ENCODE measurements around the gene SYPL1.

The SYPL1 gene

DNA sequence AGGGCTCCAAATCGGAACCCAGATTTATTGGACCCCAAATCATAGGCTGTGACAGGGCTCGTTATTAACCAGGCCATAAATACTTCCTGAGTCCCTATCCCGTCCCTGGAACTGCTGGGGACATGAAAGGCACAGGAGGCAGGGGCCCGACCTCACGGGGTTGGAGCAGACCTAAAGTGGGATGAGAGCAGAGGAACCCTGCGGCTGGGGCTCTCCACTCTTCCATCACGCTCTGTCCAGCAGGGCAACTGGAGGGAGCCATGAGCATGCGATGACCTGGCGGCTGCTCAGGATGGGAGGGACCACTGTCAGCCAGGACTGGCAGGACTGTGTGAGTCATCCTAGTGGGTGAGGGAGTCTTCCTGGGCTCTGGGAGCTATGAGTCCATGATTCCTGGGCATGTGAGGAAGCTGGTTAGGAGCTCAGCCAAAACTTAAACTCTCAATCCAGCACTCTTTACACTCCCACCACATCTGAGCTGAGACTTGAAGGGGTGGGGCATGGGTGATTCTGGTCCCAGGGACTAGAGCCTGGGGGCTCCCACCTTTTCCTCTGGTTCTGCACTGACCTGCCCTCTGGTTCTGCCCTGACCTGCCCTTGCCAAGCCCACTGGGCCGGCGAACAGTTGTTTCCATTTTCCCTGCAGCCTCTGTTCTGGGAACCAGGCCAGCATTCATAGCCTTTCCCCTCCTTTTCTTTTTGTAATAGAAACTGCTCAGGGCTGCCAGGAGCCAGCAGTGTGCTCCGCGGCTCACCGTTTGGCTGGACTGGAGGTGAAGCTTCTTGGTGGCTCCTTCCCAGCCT lies 47.1 kb downstream of the SYPL1 start:
- DNase-seq, result no peak

DNA sequence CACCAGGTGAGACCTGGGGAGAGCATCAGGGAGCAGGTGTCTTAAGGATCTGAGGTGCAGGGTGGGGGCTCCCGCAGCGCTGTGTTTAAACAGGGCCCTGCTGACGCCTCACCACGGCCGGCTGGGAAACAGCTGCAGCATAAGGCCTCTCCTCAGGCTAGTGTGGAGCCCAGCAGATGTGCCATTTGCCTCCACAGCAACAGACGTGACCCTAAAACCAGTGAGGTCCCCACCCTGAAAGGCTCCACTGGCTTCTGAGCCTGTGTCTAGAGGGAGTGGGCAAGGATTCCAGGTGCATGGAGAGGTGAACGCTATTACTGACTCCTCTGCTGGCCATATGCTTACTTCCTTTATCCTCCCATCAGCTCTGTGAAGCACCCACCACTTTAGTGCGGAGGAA lies 47.8 kb downstream of the SYPL1 start:
- DNase-seq, result no peak

DNA sequence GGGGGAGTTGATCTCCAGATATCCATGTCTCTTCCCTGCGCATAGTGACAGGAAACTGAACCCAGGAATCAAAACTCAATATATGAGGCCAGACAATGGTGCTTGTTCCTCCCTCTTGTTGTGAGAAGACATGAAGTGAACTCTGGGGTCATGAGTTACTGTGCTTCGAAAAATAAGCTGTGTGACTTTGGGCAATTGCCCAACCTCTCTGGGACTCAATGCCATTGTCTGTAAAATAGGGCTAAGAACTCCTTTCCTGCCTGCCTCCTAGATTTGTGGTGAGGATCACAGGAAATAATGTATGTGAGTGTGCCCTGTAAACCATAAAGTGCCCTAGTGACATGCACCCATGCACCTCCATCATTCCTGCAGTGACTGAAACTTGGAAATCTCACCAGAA lies 48.4 kb downstream of the SYPL1 start:
- no peak for DNase-seq

DNA sequence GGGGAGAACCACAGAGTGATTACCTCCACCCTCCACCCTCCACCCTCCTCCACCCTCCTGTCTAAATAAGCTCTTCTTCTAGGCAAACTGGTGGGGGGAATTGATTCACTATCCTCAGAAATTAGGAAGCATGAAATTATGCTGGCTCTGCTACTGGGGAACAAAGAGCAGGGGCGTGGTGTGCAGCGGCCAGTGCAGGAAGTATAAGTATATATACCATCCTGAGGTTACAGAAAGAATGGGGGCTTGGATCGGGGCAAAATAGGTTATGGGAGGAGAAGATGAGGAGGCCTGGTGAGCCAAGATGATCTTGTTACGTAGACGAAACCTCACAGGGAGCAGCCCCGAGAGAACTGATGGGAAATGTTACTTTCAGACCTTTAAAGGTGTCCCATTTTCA lies 49.1 kb downstream of the SYPL1 start:
- DNase-seq, result no peak

DNA sequence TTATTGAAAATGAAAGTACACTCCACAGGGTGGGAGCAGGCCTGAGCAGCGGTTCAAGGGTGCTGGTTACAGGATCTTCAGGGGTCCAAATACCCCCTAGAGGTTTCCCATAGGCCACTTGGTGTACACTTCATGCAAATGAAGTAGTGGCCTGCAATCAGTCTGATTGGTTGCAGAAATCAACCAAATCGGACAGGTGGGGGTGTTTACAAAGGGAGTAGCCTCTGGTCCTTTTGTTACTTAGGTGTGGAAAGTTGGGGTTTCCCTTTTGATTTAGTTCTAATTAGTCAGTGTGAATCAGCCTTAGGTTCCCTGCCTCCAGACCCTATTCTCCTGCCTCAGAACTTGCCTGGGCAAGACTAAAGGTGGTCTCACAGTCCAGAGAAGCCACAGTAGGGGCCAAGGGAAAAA lies 49.6 kb downstream of the SYPL1 start:
- DNase-seq, result no peak

DNA sequence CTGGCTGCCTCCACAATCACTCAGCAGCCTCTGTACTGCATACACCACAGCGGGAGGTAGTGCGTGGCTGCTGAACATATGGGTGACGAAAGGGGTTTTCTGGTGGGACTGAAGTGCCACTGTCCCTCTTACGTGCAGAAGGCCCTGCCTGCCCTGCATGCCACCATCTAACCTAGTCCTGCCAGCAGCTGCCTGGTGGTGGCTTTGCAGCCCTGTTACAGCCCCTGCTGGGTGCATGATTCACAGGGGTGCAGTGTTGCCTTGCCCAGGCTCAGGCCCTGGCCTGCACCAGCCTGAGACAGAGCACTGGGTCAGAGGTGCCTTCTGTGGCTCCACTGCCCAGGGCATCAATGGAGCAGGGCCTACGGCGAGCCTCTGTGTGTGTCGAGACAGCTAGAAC lies 50.1 kb downstream of the SYPL1 start:
- DNase-seq, result no peak

DNA sequence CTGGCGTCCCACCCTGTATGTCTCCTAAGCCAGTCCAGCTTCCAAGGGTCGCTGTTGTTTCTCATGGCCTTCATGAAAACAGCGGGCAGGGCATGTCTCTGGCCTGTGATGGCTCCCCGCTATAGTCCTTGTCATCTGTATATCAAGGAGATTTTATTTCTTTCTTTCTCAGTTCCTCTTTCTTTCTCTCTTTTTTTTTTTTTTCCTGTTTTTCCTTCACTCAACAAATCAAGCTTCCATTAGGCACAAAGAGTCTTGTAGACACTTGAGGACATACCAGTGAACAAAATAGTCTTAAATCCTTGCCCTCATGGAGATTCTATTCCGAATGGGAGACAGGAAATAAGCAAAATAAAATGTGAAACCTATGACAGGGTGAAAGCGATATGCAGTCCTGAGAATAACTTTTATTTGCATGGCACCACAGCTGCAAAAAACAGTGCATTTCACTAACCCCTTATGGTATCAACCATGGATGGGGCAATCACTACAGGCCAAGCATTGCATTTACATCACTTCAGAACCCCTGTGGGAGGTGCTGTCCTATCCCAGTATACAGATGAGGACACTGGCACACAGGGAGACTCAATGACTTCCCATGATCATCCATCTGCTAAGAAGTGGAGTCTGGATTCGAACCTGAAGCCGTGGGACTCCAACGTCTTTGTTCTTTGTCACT lies 50.7 kb downstream of the SYPL1 start:
- DNase-seq, result no peak

DNA sequence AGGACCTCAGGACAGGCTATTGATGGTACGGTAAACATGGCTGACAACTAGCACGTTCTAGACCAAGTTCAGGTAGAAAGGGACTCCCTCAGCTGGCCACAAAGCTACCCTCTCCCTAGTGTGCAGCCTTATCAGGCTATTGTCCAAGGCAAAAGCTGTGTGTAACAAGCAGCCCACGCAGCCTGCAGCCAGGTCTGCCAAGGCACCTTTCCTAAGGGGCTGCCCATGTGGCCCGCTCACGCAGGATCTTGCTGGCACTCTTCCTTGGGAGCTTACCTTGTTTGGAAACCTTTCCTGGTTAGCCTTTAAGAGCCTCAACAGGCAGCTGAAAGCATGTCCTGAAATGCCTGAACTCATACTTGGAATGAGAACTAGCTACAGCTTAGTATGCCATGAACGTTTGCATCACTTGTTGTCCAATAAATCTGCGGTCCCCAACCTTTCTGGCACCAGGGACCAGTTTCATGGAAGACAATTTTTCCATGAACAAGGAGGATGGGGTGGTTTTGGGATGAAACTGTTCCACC lies 51.7 kb downstream of the SYPL1 start:
- no peak for DNase-seq

DNA sequence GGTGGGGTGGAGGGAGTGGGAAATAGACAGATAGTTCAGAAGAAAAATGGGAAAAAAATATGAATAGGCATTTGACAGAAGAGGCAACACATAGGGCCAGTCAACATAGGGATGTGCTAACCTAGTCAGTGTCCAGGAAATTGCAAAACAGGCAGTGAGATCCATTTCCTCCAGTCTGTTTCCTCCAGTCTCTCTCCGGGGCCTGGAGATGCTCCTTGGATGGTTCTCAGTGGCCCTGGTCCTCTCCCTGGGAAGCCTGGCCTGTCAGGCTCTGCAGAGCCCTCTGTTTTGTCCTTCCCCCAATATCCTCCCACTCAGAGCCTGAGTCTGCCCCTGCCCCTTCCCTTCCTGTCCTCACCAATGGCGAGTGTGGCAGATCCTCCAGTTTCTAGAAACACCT lies 52.6 kb downstream of the SYPL1 start:
- DNase-seq, result no peak

DNA sequence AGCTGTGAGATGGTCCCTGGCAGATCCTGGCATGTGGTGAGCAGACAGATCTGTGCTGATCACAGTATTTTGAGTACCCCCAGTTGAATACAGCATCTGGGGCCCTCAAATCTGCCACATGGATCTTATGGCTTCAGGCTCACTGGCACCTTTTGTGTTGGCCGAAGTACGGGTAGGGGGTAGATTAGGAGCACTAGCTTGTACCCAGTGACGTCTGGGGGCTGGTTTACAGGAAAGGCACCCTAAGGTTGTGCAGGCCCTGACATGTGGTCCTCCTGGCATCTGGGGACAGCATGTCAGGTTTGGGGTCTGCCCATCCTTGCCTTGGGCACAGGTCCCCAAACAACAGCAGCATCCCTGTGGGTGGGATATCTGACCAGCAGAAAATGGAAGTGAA lies 53.2 kb downstream of the SYPL1 start:
- no peak for DNase-seq

DNA sequence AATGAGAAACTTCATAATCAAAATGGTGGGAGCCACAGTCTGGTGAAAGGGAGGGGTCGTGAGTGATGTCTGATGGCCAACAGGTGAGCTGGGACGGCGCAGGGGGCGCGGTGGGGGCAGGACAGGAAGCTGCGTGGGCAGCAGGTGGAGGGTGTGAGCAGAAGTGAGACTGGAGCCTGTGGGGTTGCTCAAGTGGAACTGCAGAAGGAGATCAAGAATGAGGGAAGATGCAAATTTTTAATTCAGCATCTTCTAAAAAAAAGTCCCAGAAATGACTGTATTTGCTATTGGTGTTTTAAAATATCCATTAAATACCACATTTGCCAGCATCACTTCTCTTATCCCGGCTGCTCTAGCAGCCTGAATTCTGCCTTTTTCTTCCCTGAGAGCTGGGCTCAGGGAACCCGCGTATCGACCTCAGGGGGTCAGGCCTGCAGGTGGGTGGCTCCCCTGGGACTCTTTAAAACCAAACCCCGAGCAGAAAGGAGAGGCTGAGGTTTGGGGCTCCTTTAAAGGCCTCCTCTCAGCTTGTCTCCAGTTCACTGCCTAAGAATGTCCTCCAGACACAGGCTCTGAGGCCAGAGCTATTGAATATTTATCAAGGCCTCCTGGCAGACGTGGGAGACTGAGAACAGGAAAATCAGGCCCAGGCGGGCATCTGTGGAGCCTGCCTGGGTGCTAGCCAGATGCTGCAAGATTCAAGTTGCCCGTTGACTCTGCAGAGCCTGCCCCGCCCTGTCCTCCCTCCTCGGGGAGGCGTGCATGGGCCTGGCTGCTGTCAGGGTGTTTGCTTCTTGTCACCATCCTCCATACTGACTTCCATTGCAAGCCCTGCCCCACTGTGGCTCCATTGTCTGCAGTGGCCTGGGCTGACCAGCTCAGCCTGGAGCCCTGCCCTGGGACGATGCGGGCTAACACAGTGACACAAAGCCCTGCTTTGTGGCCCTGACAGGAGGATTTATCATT lies 53.9 kb downstream of the SYPL1 start:
- DNase-seq, result no peak

DNA sequence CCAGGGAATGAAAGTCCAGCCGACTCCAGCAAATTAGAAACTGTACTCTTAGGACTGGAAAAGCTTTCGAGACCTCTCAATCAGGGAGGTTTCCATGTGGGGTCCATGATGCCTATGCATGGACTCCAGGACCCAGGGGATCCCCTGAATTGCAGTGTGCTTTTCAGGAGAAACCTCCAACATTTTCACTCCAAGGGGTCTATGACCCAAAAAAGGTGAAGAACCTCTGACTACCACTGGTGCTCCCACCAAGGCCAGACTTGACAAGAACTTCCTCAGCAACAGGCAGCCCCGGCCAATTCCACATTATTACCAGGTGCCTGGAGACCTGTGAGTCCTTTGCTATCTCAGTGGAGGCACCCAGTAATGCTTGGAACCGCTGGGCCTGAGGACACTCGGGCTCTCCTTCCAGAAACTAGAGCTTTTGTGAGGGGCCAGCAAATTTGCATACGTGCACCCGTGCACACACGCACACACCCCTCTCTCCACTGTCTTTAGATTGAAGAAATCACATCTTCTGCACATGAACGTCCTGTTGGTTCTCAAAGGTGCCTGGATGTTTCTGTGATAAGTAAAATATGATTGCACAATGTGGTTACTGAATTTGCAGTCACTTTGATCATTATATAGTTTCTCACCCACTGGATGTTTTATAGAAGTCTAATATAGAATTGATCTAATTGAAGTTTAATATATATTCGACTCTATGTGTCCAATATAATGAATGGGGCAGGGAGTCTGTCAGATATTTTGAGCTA lies 54.7 kb downstream of the SYPL1 start:
- no peak for DNase-seq

DNA sequence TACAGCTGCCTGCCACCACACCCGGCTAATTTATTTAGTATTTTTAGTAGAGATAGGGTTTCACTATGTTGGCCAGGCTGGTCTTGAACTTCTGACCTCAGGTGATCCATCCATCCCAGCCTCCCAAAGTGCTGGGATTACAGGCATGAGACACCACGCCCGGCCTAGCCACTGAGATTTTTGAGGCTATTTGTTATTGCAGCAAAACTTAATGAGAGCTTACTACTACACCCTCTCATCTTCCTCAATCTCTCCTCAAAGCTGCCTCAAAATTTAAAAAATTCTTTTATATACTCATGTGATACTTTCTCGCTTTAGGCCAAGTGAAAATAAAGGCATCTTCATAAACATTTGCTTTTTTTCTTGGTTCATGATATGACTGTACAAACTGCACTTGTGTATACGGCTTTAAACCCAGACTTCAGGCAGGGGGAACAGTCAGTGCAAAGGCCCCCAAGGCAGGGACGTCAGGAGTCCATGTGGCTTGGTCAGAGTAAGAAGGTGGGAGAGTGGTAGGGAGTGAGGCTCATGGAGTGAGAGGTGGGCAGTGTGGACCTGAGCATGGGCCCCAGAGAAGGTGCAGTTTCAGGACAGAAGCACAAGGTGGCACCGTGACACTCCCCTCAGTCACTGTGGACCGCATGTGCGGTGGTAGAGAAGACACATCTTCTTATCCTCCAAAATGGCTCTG lies 55.5 kb downstream of the SYPL1 start:
- DNase-seq, result peak; percentile 63

DNA sequence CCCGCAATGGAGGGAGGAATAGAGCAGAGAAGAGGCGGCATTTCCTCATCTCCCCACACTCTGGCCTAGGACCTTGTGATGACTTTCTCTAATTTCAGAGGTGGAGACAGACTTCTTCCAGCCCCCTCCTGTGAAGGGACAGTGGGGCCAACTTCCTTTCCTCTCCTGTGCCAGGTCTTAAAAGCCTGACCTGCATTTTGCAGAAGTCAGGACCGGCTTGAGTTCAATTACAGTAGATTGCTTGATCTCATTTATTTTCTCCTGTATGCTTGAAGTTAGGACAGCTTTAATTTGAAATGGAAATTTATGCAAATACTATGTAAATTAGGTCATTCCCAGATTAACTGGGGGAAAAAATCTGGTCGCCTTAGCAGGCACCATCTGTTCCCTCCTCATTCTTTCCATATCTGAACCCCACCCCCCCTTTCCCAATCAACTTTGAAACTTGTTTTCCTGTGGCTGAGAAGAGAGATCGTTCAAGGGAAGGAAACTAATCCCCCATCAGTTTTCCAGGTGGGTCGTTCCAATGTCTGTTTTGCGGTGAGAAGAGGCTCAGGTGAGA lies 57.1 kb downstream of the SYPL1 start:
- DNase-seq, result no peak

DNA sequence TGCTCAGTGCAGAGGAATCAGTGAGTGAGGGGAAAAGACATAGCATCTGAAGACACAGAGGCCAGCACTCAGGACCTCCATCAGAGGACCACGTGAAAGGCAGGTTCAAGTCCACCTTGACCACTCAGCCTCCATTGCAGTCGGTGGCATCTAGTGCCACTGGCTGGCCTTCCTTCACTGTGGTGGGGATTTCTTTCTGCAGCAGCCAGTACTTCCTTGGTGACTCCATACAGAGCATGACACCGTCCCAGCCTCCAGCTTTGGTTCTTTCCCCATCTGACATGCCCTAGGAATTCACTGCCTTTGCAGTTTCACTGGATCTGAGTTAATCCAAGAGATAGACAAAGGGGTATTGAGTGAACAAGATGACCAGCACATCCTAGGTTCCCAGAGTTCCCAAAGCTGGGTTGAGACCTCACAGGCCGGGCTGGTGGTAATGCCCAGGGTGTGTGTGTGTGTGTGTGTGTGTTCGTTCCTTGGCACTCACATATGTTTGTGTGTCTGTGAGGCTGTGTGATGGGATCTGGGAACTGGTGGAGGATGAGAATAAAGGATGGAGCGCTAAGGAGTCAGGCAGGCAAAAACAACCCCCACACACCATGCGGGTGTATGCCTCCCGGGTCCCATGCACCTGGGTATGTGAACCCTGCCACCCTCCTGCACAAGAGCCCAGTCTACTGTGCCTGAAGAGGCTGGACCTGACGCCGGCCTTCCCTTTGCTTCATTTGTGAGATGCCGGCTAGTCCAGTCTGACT lies 57.8 kb downstream of the SYPL1 start:
- DNase-seq, result no peak

DNA sequence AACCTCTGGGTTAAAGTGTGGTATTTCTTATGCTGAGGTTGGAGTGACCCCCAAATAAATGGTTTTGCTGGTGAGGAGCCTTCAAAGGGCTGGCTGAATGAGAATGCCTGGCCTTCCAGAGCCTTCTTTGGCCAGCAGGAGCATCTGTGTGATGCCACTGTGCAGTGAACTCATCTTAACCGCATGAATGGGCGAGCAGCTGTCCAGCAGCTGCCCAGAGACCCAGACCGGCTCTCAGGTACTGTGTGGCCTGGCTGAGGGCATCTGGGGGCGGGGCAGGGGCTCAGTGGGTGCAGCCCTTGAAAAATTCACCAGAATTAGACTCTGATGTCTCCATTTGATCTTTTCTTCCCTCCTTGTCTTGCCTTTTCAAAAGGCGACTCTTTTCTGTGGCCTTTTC lies 59.0 kb downstream of the SYPL1 start:
- no peak for DNase-seq

DNA sequence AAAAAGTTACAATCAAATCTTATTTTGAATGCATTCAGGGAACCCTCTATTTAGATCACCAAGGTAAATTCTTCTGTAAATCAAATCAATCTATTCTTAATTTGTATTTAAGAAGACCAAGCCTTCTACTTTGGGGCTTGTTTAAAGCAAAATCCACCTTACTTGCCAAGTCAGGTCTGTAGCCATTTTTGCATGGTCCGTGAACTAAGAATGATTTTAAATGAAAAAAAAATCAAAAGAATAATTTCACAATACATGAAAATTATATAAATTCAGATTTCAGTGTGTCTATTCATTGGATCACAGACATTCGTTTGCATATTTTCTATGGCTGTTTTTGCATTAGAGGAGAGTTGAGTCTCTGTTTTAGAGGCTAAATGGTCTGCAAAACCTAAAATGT lies 59.4 kb downstream of the SYPL1 start:
- DNase-seq, result no peak

DNA sequence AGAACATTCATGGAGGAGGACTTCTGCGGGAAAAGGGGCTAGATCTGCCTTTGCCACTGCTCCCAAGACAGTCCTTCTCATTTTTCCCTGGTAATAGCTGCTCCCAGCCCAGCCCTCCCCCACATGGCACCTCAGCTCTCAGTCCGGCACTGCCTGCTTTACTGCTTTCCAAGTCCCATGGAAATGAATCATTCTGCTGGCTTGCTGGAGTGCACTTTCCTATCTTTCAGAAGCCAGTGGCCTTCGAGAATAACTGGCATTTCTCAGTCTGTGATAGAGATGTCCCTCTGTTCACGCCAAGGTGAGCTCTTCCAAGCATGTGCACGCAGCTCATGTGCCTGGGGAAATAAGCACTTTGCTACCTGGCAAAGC lies 61.4 kb downstream of the SYPL1 start:
- DNase-seq, result no peak

DNA sequence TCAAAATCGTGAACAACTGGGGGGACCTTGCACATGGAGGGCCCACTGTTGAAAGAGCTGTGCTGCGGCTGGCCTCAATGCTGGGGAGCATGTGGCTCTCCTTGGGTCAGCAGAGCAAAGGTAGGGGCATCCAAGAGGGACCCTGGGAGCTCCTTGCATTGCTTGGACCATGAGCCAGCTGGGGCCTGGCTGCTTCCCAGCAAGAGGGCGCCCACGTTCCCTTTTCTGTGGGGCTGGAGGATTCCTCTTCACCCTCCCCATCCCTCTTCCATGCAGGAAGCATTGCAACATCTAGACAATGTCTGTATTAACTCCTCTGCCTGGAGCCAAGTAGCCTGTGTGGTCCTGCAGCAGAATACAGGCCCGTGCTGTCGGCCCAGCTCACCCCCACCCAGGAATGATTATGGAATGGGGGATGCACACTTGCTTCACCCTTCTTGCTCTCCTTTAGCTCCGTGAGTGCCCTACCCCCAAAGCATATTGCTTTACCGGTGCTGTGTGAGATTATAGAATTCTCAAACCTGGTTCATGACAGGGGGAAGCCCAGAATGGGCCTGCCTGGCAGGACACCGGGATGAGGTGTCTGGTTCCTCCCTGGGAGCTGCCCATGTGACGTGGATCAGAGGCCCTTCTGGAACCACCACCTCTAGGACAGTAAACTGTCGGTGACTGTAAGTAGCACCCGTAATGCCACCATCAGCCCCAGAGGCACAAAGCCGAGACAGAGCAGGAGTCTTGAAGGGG lies 61.9 kb downstream of the SYPL1 start:
- DNase-seq, result no peak

DNA sequence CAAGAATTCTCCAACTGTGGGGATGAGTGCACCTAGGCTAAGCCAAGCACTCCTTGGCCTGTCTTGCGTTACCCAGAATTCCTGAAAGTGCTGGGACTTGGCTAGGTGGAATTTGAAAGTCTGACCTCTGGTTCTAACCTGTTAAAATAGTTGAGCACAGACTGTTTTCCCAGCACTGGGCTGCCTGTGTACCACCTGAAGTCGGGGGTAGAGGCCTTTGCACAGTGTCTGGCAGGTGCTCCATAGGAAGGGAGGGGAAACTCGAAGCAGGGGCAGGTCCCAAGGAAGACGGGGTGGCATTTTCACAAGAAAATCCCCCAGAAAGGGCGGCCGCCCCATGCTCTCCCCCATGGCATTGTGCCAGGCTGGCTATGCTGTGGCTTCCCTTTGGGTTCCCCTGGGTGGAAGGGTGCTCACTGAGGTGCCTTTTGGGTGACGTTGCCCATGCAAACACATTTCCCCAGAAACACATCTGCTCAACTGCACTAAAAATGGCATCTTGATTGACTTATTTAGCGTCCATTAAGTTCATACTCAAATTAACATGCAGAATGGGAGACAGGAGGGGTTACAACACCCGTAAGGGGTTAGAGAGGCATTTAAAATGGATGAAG lies 62.9 kb downstream of the SYPL1 start:
- DNase-seq, result no peak
